ENCODE data around the gene NLRP9.

The NLRP9 gene

DNA sequence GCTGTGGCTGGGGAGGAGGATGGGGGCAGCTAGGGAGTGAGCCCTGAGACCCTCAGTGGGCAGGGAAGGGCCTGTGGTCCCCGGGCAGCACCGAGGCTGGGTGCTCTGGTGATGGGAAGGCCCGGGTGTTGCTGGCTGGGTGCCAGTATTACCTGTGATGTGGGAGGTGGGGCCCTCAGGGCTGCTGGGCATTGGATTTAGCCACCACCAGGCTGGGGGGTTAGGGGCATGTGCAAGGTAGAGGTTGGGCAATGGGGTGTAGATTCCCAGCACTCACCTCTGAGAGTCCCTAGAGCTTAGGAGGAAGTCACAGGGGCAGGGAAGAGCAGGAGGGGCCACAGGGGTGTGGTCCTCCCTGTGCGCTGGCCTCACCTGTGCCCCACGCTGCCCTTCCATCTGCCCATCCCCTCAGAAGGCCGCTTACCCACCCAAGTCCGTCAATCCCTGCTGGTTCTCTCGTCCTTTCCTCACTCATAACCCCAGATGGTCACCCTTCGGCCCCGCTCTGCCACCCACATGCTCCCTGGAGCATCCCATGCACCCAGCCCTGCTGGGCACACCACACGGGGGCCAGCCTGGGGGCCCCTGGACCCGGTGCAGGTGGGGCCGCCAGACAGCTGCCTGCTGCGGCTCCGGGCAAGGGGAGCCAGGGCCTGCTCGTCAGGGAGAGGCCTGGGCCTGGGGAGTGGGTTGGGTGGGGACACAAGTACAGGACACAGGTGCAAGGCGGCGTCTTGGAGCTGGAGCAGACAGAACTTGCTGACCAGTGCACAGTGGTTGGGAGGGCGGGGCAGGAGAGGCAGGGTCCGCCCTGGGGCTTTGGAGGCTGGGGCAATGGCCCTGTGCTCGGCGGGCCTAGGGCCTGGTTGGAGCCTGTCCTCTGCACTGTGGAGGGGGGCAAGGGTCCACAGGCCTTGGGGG lies 50.7 kb downstream of the NLRP9 start:
- DNase-seq (ENCODE audit: low read depth), result no peak

DNA sequence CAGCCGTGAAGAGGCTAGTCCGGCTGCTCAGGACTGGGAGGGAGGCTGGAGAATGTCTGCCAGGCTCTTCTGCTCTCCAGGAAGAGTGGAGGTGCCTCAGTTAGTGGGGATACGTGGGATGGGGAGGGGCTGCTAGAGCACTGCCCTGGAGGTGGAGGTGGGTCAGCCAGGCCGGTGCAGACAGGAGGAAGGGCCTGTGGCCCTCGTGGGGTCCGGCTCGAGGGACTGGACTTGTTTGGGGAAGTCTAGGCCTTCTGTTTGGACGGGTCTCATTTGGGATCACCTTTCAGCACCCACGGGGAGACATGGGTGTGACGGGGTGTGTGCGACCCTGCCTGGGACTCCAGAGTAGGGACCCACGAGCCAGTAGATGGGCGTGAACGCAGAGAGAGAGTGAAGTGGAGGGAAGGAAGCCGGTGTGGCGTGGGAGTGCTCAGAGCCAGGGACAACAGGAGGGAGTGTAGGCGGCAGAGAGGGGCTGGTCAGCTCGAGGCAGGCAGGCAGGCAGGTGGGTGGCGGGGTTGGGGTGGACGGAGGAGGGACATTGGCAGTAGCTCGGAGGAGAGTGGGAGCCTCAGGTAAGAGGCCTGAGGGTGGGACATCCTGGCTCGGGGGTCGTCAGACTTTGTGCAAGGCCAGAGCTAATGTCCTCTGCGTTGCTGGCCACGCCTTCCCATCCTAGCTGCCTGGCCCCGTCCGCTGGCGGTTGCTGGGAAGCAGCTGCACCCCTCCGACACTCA lies 51.7 kb downstream of the NLRP9 start:
- DNase-seq (ENCODE audit: low read depth), result no peak

DNA sequence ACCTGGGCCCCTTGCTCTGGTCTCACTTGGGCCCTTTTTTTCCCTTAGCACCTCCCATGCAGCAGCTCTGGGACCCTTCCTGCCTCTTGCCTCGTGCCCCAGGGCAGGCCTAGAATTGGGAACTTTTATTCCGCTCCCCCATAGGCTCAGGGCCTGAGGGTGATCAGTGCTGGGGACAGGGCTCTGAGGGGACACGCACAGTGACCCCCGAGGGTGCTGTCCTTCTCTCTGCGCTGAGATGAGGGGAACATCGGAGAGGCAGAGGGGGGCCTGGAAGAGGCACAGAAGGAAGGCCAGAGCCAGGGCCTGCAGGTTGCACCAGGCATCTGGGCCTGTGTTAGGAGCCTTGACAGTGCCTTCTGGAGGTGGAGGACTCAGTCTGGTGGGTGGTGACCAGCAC lies 52.4 kb downstream of the NLRP9 start:
- no peak for DNase-seq (ENCODE audit: low read depth)

DNA sequence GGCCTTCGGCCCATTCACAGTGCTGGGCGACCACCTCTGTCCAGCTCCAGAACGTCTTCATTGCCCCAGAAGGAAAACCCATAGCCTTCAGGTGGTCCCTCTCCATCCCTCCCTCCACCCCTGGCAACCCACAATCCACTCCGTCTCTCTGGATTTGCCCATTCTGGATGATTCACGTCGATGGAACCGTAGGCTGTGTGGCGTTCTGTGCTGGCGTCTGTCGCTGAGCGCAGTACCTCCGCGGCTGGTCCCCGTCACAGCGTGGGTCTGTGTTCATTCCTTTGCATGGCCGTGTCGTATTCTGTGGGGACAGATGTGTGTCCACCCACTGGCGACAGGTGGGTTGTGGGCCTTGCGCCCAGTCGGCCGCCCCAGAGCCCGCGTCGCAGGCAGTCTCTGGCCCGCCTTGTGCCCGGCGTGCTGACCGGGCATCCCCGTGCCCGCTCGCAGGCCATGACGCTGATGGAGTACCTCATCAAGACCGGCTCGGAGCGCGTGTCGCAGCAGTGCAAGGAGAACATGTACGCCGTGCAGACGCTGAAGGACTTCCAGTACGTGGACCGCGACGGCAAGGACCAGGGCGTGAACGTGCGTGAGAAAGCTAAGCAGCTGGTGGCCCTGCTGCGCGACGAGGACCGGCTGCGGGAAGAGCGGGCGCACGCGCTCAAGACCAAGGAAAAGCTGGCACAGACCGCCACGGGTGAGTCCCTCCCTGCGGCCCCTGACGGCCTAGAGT lies 53.1 kb downstream of the NLRP9 start:
- no peak for DNase-seq (ENCODE audit: low read depth)

DNA sequence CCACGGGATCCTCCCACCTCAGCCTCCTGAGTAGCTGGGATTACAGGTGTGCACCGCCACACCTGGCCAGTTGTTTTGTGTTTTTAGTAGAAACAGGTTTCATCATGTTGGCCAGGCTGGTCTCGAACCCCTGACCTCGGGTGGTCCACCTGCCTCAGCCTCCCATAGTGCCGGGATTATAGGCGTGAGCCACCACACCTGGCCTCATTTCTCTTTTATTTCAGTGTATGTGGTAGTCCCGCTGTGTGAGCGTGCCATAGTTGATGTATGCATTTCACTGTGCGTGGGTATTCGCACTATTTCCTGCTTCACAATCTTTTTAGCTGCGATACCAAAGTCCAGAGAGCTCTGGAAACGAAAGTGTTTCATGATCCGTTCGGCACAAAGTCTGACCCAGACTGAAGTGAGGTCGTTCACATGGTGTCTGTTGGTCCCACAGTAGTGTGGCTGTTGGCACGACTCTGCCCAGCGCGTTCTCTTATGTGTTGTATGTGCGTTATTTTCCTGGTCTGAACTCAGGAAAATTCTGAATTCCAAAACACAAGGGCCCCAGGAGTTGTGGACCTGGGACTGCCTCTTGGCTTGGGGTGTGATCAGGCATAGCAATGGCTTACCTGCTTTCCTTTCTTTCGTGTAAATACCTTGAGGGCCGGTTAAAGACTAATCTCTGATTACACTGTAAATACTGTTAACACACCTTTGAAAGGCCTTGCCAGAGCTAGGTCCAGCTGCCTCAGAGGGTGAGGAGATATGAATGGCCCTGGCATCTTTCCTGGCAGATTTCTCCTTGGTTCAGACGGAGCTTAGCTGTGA lies 54.5 kb downstream of the NLRP9 start:
- DNase-seq (ENCODE audit: low read depth), result no peak

DNA sequence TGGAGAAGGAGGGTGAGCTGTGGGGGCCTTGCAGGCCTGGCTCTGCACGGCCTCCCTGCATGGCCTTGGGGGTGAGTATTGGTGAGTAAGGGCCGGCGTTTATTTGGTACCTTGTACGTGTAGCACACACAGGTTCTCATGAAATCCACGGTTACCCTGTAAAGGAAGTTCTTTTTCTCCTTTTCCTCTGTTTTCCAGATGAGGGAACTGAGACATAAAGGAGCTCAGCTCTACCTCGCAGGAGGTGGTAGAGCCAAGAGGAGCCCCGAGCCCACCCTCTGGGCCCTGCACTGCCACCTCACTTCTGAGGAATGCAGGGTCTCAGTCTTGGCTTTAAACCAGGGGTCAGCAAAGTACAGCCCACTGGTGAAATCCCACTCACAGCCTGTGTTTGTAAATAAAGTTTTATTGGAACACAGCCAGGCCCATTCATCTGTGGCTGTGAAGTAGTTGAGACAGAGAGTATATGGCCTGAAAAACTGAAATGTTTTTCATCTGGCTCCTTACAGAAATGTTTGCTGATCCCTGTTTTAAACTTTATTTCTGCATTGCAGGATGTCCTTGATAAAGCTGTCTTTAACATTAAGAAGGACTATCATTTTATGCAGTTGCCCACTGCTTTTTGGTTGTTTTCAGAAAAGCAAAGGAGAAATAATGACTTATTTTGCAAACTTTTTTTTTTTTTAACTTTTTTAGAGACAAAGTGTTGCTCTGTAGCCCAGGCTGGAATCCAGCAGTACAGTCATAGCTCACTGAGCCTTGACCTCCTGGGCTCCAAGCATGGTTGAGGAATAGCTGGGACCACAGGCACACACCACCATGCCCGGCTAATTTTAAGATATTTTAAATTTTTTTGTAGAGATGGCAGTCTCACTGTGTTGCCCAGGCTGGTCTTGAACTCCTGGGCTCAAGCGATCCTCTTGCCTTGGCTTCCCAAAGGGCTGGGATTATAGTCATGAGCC lies 56.8 kb downstream of the NLRP9 start:
- no peak for DNase-seq (ENCODE audit: low read depth)

DNA sequence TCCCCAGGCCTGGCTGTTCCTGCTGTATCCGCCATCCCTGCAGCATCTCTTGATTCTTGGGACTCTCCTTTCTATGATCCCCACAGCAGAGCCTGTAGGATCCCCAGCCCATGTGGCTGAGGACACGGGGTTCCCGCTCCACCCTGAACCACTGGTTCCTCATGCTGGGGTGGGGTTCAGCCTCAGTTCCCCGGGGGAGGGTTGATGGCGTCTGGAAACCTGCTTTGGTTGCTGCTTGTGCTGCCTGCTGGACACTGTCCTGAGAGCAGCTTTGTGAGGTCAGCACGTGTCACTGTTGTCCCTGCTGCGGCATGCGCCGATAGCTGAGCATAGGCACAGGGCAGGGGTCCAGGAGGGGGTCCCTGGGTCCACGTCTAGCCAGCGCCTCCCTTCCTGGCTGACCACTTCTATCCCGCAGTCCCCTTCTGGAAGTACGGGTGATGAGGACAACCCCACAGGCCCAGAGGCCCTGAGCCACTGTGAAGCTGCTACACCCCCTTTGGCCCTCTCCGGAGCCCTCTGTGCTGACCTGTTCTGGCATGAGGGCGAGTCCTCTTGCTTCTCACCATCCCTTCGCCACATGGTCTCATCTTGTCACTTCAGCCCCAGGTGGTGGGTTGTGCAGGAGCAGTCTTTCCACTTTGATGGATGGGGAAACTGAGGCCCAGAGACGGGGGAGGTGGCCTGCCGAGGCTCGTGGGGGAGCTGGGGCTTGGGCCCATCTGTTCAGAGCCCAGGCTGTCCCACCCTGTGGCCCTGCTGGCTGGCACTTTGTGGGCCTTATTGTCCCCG lies 57.7 kb downstream of the NLRP9 start:
- no peak for DNase-seq (ENCODE audit: low read depth)

DNA sequence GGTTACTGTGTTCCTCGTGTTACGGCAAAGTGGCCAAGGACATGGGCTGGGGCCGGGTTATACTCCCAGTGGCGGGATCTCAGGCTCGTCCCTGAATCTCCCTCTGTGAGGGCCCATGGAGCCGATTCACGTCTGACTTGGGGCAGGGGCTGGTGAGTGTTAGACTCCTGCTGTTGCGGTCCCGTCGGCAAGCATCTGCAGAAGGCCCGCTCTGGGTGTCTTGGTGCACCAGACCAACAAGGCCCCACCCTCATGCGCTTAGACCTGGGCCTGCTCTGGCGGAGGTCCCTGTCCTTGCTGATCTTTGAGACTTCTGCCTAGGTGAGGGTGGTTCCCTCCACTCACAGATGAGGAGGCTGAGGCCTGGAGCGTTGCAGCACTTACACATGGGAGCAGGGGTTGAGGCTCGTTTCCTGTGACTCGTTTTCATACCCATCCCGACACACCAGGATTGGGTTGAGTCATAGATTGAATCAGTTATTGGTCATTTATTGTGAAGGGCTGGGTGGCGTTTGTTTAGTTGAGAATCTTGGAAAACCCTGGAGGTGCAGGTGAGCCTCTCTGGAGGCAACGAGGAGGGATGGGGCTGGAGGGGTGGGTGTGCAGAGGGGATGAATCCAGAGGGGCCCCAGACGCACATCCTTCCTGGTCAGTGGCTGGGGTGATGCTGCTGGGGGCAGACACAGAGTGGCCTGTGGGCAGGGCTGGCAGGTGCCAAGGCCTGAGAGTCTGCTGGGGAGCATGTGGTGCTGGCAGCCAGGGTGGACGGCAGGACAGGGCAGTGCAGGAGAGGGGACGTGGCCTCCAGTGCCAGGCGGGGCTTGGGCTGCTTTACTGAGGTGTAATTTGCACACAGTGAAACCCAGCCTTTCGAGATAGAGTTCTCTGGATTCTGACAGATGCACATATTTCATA lies 58.6 kb downstream of the NLRP9 start:
- no peak for DNase-seq (ENCODE audit: low read depth)

DNA sequence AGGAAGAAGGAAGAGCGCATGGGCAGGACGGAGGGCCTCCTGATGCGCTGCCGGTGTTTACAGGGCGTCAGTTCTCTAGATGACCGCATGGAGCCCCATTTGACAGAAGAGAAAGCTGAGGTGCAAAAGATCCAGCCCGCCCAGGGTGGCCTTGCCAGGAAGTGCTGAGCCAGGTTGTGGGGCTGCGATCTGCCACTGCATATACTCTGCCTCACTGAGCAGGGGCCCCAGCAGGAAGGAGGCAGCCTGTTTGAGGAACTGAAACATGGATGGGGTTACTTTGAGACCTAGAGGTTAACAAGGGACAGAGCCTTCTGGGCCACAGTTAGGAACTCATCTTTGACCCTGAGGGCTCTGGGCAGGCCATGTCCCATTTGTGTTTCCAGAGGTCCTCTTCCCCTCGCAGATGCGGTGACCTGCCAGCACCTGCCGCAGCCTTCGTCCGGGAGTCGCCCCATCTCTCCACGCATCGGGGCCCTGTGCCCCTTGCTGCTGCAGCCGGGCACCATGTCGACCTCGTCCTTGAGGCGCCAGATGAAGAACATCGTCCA lies 60.0 kb downstream of the NLRP9 start:
- DNase-seq (ENCODE audit: low read depth), result no peak

DNA sequence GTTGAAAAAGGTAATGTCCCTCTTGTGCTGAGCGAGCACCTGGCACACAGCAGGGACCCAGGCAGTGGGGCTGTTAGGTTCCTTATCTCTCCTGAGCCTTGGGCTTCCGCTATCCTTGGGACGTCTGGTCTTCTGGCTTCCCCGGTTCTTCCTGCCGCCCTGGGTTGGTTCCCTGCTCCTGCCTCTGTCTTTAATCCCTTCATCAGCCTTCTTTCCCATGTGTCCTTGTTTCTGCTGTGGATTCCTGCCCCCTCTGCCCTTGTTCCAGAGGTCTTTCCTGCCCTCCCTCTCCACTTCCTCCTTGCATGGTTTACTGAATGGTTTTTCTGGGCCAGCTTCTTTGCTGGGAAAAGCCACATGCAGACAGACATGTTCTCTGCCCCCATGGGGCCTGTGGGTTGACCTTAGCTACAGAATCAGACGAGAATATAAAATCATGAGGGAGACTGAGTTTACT lies 60.6 kb downstream of the NLRP9 start:
- DNase-seq (ENCODE audit: low read depth), result no peak

DNA sequence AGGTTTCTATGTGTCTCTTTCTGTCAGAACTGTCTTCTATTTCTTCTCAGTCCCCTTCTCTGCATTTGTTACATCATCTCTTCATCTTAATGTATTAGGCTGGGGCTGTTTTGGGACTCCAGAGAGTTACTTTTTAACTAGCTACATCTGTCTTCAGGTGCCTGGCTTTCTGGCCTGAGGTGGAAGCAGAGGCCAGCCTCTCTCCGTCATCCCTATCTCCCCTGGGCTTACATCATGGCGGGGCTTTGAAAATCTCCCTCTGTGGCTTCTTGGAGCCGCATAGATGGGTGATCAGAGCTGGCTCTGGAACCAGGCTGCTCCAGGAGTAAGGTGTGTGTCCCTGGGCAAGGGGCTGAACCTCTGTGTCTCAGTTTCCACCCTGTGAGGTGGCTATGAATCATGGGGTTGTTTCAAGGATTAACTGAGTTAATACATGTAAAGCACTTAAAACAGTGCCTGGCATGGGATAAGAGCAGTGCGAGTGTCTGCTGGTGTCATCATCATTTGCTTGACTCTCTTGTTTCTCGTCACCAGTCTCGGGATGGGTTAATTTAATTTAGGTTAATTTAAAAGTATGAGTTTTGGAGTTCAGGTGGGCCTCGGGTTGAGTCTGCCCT lies 61.2 kb downstream of the NLRP9 start:
- no peak for DNase-seq (ENCODE audit: low read depth)

DNA sequence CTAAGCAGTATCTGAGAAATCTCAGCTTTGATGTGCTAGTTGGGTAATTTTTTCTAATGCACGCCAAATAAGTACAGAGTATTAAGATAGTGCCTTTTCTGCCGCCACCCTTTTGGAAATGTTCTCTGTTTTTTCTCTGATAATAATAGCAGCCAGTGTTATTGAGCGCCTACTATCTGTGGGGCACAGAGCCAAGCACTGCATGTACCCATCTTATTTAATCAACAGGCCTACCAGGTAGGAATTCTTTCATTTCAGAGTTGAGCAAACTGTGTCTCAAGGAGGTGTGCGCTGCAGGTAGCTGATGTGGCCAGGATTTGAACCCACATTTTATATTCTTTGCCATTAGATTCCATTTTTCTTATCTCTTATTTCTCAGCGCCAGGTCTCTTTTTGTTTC lies 61.8 kb downstream of the NLRP9 start:
- no peak for DNase-seq (ENCODE audit: low read depth)

DNA sequence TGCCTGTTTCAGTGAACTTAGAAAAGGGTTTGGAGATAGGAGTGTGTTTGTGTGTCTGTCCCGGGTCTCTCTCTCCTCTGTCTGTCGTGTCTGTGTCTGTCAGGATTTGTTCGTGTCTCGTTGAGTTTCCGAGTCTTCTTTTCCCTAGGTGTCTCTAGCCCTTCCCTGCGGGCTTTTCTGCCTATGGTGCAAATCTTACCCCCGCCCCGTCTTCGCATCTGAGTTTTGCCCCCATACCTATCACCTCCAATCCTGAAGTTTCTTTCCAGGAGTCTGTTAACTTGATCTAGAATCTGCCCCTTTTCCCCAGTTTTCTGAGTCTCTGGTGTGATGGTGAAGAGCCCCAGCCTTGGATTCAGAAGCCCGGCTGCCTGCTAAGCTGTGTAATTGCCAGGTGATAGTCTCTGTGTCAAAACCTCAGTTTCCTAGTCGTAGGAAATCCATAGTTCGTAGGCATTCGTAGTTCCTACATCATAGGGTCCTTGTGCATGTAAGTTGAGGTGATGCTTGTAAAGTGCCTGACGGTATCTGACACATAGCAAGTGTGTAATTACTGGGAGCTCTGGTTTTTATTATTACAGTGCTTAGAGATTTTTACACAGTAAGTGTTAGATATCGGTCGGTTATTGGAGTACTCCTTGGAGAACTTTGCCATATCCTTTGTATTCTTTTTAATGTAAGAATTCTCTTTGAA lies 62.4 kb downstream of the NLRP9 start:
- DNase-seq (ENCODE audit: low read depth), result no peak

DNA sequence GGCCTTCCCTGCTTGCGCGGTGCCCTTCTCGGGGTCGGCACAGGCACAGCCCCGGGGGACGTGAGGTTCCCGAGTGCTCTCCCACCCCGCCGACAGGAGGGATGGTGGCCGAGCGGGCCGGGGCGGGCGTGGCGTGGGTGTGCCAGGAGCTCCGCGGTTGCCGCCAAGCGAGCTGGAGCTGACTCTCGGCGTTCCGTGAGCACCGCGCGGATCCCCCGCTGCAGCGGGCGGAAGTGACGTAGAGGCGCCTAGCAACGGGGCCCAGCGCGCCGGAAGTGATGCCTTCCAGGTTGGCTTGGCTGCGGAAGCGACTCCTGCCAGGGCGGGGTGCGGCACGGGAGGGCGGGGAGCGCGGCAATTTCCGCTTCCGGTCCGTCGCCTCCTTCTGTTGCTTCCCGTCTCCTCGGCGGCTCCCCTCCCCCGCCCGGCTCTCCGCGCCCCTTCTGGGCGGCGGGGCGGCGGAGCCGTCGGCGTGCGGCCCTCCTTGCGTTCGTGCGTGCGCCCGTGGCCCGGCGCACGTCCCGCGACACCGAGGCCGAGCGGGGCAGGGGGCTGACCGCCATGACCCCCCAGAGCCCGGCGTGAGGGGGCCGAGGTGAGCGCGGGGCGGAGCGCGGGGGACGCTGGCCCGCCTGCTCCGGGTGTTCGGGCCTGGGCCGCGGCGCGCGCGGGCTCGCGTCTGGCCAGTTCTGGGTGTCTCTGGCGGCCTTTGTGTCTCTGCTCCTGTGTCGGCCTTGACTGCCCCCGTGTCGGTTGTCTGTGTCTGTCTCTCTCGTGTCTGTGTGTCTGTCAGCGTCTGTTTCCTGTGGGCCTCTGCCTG lies 63.2 kb downstream of the NLRP9 start, which contains the start of gene EPN1:
Gene EPN1, plus strand, starts transcription at position 386 of the 820 bp plus-strand sequence. CDS start 3,402 bp downstream, outside the sequence.
- peak; percentile 98 for DNase-seq (ENCODE audit: low read depth)

DNA sequence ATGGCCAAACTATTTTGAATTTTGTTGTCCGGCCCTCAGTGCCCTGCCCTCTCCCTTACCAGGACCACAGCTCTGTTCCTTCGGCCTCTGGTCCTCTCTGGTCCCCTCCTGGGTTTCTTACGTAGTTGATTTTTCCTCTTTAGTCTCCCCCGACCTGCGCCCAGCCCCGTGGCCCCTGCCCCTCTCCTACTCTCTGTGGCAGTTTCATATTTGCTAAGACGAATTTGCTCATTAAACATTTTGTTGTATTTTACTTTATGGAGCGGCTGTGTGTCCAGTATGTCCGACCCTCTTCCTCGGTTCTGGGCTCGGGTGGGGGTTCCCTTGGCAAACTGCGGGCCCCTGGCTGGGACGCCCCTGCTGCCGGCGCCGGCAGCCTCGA lies 63.8 kb downstream of the NLRP9 start:
- DNase-seq (ENCODE audit: low read depth), result no peak

DNA sequence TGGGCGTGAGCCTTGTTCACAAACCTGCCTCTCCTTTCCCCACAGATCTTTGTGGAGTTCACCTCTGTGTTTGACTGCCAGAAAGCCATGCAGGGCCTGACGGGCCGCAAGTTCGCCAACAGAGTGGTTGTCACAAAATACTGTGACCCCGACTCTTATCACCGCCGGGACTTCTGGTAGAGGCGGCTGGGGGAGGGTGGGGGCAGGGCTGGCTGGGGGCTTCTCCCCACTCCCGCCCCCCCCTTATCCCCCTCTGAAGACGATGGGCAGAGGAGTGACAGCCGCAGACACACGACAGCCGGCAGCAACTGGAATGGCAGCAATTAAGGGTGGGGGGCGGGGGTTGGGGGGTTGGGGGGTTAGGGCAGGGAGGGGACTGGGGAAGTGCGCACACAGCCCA lies 64.3 kb downstream of the NLRP9 start:
- no peak for DNase-seq (ENCODE audit: low read depth)
